ENCODE results near the gene SSTR1.

GRCh38 chr14:38199739-38200138 lies 8.0 kb upstream of the SSTR1 start:
- TF ChIP-seq CTCF (IDR thresholded peaks at IDR 0.05), result no peak
- TF ChIP-seq POLR2A (IDR thresholded peaks at IDR 0.05), result no peak

All from esophagus squamous epithelium (tissue), 4 donors.